Activated naive CD4-positive, alpha-beta T cell treated with Interleukin-2 at 50 U/mL for 16 hours (primary cell): ENCODE data around the gene NUAK2.
"Not testable (repeated sequence)": the region's sequence is repeated elsewhere in the genome, so short reads cannot be mapped to it uniquely, and the experiment has no call there.

Experiments
- DNase-seq: peaks from one replicate; pipeline ENCODE4 v3.0.0-alpha.2; 2020

Gene NUAK2

GRCh38 chr1:205321162-205321958 is at the start of gene NUAK2:
NUAK2 (minus strand) TSS chr1:205321745; CDS start chr1:205321628, 117 bp downstream.
- peak; percentile 85 for DNase-seq

DNA sequence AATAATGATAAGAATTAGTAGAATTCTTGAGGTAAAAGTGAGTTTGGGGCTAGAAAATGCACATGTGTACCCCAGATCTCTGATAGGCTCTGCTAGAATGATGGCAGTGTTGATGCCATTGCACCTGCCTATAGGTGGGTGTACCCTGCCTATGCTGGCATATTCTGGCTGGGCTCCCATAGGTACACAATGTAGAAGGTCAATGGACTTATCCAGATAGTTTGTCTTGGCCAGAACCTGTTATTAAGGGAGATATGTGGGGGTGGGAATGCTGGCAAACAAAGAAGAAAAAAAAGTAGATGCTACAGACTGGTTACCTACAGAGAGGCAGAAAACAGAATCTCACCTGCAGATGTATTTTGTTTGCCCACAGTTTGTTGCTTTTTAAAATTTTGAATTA is 49.2 kb upstream of the NUAK2 start:
- no peak for DNase-seq

GRCh38 chr1:205369701-205370123 is 48.2 kb upstream of the NUAK2 start:
- DNase-seq, result no peak

GRCh38 chr1:205368478-205368877 is 46.9 kb upstream of the NUAK2 start:
- no peak for DNase-seq

GRCh38 chr1:205365945-205366463 is 44.5 kb upstream of the NUAK2 start:
- DNase-seq, result no peak

DNA sequence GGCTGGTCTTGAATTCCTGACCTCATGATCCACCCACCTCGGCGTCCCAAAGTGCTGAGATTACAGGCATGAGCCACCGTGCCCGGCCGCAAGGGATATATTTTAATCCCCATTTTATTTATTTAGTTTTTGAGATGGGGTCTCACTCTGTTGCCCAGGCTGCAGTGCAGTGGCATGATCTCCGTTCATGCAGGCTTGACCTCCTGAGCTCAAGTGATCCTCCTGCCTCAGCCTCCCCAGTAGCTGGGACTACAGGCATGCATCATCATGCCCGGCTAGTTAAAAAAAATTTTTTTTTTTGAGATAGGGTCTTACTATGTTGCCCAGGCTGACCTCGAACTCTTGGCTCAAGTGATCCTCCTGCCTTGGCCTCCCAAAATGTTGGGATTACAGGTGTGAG is 43.5 kb upstream of the NUAK2 start:
- DNase-seq, result not testable (repeated sequence)

DNA sequence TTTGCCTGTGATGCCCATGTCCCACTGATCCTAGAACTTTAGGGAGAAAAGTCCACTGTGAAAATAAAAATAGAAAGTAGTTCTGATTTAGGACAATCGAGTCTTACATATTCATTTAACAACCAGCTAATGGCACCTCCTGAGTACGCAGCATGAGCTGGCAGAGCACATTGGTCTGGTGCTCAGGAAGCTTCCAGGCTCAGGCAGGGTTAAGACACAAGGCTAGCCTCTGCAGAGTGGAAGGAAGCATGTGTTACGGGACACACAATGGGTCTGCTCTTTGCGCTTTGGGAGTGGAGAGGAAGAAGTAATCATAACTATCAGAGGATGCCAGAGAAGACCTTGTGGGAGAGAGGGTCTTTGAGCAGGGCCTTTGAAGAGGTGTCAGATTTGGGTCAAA is 39.3 kb upstream of the NUAK2 start:
- DNase-seq, result no peak

GRCh38 chr1:205359771-205360565 is 38.4 kb upstream of the NUAK2 start:
- DNase-seq, result no peak

- DNase-seq, result no peak
These were observed 37.0 kb upstream of the NUAK2 start for GRCh38 chr1:205358579-205358978.

GRCh38 chr1:205357567-205357966 is 36.0 kb upstream of the NUAK2 start:
- no peak for DNase-seq

- DNase-seq, result no peak
These were observed 35.0 kb upstream of the NUAK2 start, which contains the start of gene KLHDC8A for GRCh38 chr1:205356440-205357139. KLHDC8A (minus strand) TSS chr1:205356922; CDS start chr1:205343604, 13,318 bp downstream.

GRCh38 chr1:205355075-205355453 is 33.5 kb upstream of the NUAK2 start:
- DNase-seq, result no peak

- DNase-seq, result peak; percentile 57
These were observed 32.9 kb upstream of the NUAK2 start for GRCh38 chr1:205354259-205355074.

DNA sequence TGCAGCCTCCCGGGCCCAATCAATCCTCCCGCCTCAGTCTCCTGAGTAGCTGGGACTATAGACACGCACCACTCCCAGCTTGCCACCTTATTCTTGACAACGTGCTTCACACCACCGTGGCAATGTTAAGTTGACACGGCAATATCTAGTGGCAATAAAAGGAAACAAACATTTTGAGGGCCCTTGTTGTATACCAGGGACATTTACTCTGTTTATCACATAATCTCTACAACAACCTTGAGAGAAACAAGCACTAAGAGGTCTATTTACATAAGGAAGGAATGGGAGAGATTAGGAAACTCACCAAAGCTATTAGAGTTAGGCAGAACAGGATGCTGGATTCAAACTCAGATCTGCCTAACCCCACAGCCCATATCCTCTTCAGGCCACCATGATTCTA is 32.1 kb upstream of the NUAK2 start:
- DNase-seq, result no peak

- DNase-seq, result no peak
These were observed 31.6 kb upstream of the NUAK2 start for GRCh38 chr1:205353191-205353590.

DNA sequence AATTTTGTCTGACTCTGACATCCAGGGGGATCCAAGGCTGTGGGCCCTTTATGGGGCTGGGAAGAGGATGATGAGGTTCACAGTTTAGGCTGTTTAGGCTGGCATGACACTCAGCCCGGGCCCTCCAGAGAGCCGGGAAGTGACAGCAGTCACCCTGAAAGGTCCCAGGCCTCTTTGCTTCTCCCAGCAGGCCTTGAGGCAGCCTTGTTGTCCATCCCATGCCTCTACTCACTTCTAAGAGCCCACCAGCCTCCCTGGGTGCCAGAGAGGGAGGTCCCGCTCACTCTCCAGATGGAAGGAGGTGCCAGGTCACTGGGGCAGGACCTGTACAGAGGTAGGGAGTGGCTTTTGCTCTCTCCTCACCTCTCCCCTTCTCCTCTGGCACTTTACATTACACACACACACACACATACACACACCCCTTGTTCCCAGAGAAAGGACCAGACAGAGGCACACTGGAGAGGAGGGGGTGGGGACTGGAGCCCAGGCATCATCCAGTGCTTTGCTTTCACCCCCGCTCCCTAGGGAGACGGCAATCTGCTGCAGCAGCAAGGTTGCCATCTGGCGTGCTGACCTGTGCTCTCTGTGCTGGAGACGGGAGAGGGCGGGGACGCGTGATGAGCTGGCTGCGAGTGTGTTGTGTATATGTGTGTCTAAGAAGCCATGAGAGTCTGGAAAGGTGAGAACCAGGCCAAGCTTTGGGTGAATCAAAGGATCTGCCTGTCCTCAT is 30.6 kb upstream of the NUAK2 start:
- DNase-seq, result no peak

DNA sequence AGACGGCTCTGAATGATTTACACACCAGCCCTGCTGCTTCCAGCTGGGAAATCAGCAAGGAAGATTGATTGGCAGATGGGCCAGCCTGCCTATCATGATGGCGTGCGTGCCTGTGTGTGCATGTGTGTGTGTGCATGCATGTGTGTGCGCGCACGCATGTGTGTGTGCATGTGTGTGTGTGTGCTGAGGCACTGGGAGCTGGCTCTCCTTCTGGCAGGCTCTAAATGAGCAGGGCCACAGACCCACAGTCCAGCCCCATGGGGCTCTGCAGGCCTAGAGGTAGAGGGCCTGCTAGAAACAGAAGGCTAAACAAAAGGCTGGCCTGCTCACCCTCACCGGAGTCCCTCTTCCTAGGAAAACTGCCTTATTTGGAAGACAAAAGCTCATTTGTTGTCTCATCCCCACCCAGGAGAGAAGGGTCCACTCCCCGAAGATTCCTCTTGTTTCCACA is 29.2 kb upstream of the NUAK2 start:
- no peak for DNase-seq

GRCh38 chr1:205350124-205350523 is 28.6 kb upstream of the NUAK2 start:
- DNase-seq, result no peak

DNA sequence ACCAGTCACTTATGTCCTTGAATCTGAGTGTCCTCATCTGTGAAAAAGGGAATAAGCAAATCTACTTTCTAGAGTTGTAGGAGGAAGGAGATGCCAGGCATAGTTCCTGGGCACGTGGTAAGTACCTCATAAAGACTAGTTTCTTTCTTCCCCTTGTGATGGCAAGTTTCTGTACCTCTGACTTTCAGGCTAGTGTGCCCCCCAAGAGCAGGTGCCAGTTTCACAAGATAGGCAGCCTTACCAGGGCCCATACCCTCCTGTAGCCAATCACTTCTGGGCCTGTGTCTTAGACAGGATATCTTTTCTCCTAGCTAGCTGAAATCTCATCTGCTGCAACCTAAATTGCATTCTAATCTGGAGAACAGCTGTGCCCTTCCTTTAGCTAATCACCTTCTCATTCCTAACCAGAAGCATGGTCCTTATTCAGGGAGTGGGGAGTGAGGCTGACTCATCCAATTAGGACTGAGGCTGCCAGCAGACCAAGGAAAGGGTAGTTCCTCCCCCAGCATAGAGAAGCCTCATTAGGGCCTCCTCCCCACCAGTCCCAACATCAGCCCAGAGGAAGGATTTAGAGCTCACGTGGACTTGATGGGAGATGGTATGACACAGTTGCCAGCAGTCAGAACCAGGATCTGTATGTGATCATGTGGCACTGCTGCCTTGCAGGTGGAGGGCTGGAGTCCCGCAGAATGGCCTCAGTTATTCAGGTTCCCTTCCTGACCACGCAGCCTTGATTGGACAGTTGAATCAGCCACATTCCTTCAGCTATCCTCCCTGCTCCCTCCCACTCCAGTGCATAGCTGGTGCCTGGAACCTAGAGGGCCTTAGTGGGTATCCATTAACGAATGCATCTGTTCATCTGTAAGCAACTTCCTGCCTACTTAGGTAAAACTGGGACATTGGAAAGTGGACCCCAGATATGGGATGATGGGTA is 27.3 kb upstream of the NUAK2 start:
- no peak for DNase-seq

- no peak for DNase-seq
These were observed 25.5 kb upstream of the NUAK2 start for GRCh38 chr1:205346956-205347574.
